ENCODE measurements around the gene DROSHA. TPM values are rescaled to one million over a fixed set of nuclear protein-coding genes. Genes with fewer than 3 reads are reported as not detected.

Gene DROSHA
- total and polyA plus RNA-seq, 2 donors (not counting 1 experiment from before 2014, with no cell fraction given), result 44.1 to 48.4 TPM

GRCh38 chr5:31445041-31445600 is 86.8 kb downstream of the DROSHA start:
- Histone ChIP-seq H3K9ac (ENCODE audit: insufficient read depth, low read length) (no peak overlapping the region), H3K79me2 (ENCODE audit: control insufficient read depth, insufficient read depth, low read length) (no peaks in the 10 kb centered on the region), H2AFZ (ENCODE audit: low read length) (no peak overlapping the region), H3K27ac (ENCODE audit: insufficient read depth, low read length) (no peak overlapping the region), H3K4me3 (replicated peaks in 1 of 4; ENCODE audit: control extremely low read depth in 1 of 4, insufficient read depth in 1 of 4, low read depth in 3 of 4, low read length in 4 of 4) (no peak overlapping the region), H3K4me1 (ENCODE audit: control insufficient read depth, extremely low read depth, insufficient read depth, low read length) (no peaks in the 10 kb centered on the region), H4K20me1 (ENCODE audit: control insufficient read depth, extremely low read depth, insufficient read depth, low read length) (no peaks in the 10 kb centered on the region), H3K36me3 (ENCODE audit: control insufficient read depth, insufficient read depth, low read length) (peaks cover 5% of the 10 kb centered on the region), H3K4me2 (ENCODE audit: extremely low read depth, insufficient read depth, low read length) (no peak overlapping the region), H3K27me3 (ENCODE audit: control insufficient read depth, insufficient read depth, low read length) (no peaks in the 10 kb centered on the region), H3K9me3 (ENCODE audit: control insufficient read depth, insufficient read depth, low read depth, low read length) (no peaks in the 10 kb centered on the region)
- DNase-seq (ENCODE audit: low read depth in 2 of 2), result no peak
- TF ChIP-seq EZH2 (IDR thresholded peaks at IDR 0.05; ENCODE audit: low read length, missing control alignments), result no peak
- no peak for TF ChIP-seq CTCF (conservative IDR thresholded peaks at IDR 0.05 in 1 of 2, IDR thresholded peaks at IDR 0.05 in 1 of 2; ENCODE audit: low read depth in 1 of 2, low read length in 2 of 2)

DNA sequence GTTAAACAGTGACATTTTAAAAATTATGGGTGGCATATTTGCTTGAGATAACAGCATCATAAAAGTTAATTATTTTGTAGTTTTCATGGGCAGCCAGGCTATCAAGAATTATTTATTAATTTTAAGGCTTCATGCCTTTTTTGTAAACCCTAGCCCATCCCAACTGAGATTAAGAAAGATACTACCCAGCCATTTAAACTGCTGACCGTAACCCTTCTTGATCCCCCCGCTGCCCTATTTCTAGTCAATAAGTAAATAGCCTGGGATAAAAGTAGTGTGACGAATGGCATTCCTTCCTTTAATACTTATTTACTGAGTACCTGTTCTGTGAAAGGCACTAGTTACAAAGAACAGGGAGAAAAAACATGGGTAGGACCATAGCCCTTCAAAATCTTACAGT is 88.3 kb downstream of the DROSHA start:
- no peak overlapping the region for H3K4me2 ChIP-seq (ENCODE audit: extremely low read depth, insufficient read depth, low read length)
- DNase-seq (ENCODE audit: low read depth in 2 of 2), result no peak
- no peaks in the 10 kb centered on the region for H3K79me2 ChIP-seq (ENCODE audit: control insufficient read depth, insufficient read depth, low read length)
- no peaks in the 10 kb centered on the region for H3K4me1 ChIP-seq (ENCODE audit: control insufficient read depth, extremely low read depth, insufficient read depth, low read length)
- no peaks in the 10 kb centered on the region for H4K20me1 ChIP-seq (ENCODE audit: control insufficient read depth, extremely low read depth, insufficient read depth, low read length)
- peaks cover 5% of the 10 kb centered on the region for H3K36me3 ChIP-seq (ENCODE audit: control insufficient read depth, insufficient read depth, low read length)
- no peak overlapping the region for H3K27ac ChIP-seq (ENCODE audit: insufficient read depth, low read length)
- H2AFZ ChIP-seq (ENCODE audit: low read length), result no peak overlapping the region
- no peak overlapping the region for H3K9ac ChIP-seq (ENCODE audit: insufficient read depth, low read length)
- TF ChIP-seq CTCF (conservative IDR thresholded peaks at IDR 0.05 in 1 of 2, IDR thresholded peaks at IDR 0.05 in 1 of 2; ENCODE audit: low read depth in 1 of 2, low read length in 2 of 2), result no peak
- H3K27me3 ChIP-seq (ENCODE audit: control insufficient read depth, insufficient read depth, low read length), result no peaks in the 10 kb centered on the region
- H3K4me3 ChIP-seq (replicated peaks in 1 of 4; ENCODE audit: control extremely low read depth in 1 of 4, insufficient read depth in 1 of 4, low read depth in 3 of 4, low read length in 4 of 4), result no peak overlapping the region
- H3K9me3 ChIP-seq (ENCODE audit: control insufficient read depth, insufficient read depth, low read depth, low read length), result no peaks in the 10 kb centered on the region

DNA sequence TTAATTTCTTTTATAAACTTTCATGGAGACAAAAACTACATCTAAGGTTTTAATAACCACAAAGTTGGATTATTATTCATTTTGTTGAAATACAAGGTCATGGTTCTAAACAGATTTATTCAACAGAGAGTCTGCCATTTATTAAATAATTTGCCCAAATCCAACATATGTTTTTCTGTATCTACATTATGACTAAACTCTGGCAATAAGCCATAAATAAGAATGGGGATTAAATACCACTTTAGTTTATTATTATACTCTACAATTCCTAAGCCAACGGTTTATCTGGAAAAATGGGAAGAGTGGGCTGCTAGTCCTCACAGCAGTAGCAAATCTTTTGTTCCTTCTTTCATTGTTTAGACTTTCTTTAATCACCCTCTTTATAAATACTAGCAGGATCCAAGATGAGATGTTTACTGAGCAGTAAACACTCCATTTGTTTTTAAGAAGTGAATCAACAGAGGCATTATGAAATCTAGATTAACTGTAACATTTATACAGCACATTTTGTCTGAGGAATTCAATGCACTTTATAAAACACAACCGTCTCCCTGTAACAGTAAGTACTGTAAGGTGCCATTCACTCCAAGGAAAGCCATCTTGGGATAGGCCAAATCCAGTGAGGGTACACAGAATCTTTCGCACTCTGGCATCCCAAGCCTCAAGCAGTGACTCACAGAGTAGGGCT is 89.7 kb downstream of the DROSHA start:
- no peaks in the 10 kb centered on the region for H3K9me3 ChIP-seq (ENCODE audit: control insufficient read depth, insufficient read depth, low read depth, low read length)
- H3K79me2 ChIP-seq (ENCODE audit: control insufficient read depth, insufficient read depth, low read length), result no peaks in the 10 kb centered on the region
- no peaks in the 10 kb centered on the region for H4K20me1 ChIP-seq (ENCODE audit: control insufficient read depth, extremely low read depth, insufficient read depth, low read length)
- no peaks in the 10 kb centered on the region for H3K27me3 ChIP-seq (ENCODE audit: control insufficient read depth, insufficient read depth, low read length)
- H2AFZ ChIP-seq (ENCODE audit: low read length), result no peak overlapping the region
- DNase-seq (ENCODE audit: low read depth in 2 of 2), result peak; percentile 10 to 48
- TF ChIP-seq CTCF (conservative IDR thresholded peaks at IDR 0.05 in 1 of 2, IDR thresholded peaks at IDR 0.05 in 1 of 2; ENCODE audit: low read depth in 1 of 2, low read length in 2 of 2) (no peak), EZH2 (IDR thresholded peaks at IDR 0.05; ENCODE audit: low read length, missing control alignments) (no peak)
- H3K27ac ChIP-seq (ENCODE audit: insufficient read depth, low read length), result no peak overlapping the region
- H3K9ac ChIP-seq (ENCODE audit: insufficient read depth, low read length), result no peak overlapping the region
- no peak overlapping the region for H3K4me2 ChIP-seq (ENCODE audit: extremely low read depth, insufficient read depth, low read length)
- peaks cover 2% of the 10 kb centered on the region for H3K36me3 ChIP-seq (ENCODE audit: control insufficient read depth, insufficient read depth, low read length)
- no peak overlapping the region for H3K4me3 ChIP-seq (replicated peaks in 1 of 4; ENCODE audit: control extremely low read depth in 1 of 4, insufficient read depth in 1 of 4, low read depth in 3 of 4, low read length in 4 of 4)
- no peaks in the 10 kb centered on the region for H3K4me1 ChIP-seq (ENCODE audit: control insufficient read depth, extremely low read depth, insufficient read depth, low read length)

Data from fibroblast of lung (primary cell).